Retinal pigment epithelial cell (primary cell): Measurements from ENCODE around the gene U2AF1.
"Not testable (repeated sequence)": the region's sequence is repeated elsewhere in the genome, so short reads cannot be mapped to it uniquely, and the experiment has no call there.

ENCODE experiments used
- DNase-seq: peaks from one replicate; pipeline ENCODE4 v3.0.0-alpha.2; 2010; ENCODE audit warnings: low read depth
- H3K4me3 ChIP-seq: 2 replicates; pipeline ENCODE4 v1.5.1; 2011; ENCODE audit warnings: mild to moderate bottlenecking, low read length, control low read depth, moderate library complexity

The U2AF1 gene

DNA sequence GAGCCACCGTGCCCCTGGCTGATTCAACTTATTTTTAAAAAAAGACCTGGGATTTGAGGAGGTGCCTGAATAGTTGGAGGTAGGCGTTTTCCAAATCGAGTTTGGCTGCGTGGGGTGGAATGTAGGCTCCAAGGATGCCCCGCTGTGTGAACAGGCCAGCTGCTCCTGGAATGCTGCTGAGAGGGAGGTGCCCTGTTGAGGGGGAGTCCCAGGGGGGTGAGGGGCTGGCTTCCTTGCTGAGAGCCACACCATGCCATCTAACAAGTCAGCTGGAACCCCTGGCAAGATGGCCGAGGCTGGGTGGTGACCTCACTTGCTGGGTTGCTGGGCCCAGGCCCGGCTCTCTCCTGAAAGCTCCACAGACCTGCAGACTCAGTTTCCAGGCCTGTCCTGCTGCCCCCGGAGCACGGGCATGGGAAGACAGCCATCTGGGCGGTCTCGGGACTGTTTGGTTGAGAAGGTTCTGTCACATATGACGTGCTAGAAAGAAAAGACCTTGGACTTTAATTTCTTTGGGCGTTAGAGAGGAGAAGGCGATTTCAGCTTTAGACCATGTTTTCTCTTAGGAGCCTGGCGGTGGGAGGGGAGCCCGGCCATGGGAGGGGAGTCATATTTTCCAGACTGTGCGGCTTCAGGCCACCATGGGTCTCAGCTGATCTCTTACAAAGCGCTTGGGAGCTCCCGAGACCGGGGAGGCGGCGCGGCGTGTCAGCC is 24.6 kb downstream of the U2AF1 start:
- DNase-seq, H3K4me3 ChIP-seq: not testable (repeated sequence)

DNA sequence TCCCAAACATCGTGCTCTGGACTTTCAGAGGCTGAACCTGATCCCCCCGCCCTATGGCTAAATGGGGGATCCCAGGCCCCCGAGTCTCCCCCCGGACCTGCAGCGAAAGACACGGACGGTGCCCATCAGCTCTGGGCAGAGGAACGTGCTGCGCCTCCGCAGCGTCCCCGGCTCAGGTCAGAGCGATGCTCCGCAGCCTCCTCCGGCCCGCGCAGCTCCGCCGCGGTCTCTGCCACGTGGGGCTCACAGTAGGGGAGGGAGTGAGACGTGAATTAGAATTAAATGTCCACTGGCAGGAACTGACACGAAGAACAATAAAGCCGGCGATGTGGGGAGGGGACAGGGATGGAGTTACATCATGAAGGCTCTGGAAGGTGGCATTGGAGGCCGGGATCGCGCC is 30.7 kb downstream of the U2AF1 start:
- not testable (repeated sequence) for H3K4me3 ChIP-seq, DNase-seq

DNA sequence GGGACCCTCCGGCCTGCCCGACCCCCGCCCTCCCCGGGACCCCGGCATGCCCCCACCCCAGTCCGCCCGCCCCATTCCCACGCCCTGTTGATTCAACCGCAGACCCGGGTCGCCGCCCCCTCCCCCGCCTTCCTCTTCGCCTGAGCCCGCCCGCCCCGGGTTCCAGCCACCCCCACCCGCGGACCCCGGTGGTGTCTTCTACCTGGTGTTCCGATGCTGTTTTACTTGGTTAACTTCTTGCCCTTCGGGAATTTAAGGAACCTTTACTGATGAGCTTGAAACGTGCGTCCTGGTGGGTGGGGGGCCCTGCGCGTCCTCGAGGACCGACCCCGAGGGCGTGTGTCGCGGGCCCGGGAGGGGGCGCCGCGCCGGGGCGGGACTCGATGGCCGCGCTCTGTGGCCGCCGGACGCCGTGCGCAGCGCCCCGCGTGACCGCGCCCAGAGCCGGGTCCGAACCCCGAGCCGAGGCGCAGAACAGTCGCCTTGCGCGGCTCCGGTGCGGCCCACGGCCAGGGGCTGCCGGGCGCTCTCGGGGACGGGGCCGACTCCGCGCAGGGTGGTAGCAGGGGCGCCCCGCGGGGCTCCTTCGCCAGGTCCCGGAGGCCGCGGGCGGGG is 31.2 kb downstream of the U2AF1 start:
- H3K4me3 ChIP-seq, DNase-seq: not testable (repeated sequence)

DNA sequence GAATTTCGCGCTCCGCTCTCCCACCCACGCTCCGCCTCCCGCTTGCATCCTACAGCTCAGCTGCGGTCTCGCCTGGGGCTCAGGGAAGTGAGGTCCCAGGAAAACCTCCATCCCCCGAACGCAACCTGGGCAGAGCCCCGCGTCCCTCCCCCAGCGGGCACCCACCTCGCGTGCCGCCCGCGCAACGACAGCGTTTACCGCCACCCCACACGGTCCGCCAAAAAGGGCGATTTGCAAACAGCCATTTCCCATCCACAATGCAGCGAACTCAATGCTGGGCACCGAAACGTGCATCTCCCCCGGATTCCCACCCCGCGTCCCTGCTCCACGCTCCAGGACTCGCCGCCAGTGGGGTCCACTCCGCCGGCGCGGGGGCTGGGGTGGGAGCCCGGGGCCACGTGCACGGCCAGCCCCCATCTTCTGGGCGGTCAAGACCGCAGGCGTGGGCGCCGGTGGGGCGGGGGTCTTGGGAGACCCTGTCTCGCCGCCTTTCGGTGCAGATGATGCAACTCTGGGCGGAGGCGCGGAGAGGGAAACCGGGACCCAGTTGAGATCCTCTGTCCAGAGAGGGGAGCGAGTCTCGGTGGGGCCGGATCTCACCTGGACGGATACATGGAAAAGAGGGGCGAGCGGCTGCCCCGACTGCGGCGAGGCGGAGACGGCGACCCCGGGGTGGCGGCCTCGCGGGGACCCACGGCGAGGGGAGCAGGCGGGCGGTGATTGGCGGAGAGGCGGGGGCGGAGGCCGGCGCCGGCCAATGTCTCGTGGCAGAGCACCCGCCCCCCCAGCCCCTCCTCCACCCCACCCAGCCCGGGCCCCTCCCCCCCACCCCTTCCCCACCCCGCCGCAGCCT is 32.0 kb downstream of the U2AF1 start, which contains the start of gene CBS:
CBS (minus strand) TSS at position 666 of the 853 bp plus-strand sequence. CDS start 3,642 bp downstream, outside the sequence.
- H3K4me3 ChIP-seq, DNase-seq: not testable (repeated sequence)

DNA sequence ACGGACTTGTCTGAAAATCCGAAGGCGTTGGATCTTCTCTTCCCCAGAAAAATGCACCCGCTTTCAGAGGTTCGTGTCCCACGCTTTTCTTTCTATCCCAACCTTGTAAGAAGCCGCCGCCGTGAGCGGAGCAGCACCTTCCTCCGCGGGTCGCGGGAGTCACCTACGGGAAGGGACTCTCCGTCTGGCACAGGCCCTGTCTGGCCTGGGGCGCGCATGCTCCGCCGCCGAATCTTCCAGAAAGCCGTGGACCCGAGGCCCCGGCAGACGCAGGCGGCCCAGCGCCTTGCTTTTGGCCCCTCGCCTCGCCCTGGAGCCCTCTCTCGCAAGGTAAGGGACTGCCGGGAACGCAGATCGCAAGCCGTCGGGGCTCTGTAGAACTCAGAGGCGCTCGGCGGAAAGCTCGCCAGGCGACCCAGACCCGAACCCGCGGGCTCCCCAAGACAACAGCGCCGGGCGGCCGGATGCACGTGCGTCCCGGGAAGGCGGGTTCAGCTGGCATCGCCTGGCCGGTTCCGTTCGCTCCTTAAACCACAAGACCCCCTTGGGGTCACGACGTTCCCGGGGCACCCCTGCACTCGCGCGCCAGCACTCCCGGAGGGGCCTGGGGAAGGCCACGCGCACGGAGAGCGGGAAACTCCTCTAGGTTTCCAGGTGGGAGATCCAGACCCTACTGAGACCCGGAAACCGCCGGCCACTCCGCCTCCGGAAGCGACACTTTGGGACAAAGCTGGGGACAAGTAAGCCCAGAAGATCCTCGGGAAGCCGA is 32.8 kb downstream of the U2AF1 start:
- not testable (repeated sequence) for DNase-seq, H3K4me3 ChIP-seq

DNA sequence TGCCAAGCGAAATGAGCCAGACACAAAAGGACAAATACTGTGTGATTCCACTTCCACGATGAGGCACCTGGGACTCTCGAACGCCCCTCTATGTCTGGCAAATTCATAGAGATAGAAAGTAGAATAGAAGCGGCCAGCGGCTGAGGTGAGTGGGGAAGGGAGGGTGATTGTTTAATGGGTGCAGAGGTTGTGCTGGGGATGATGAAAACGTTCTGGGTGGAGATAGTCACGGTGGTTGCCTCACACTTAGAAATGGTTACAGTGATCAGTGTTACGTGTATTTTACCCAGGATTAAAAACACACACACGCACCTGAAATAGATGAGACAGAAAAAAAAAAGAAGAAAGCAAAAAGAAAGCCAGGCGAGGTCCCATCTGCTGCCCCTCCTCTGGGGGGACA is 34.6 kb downstream of the U2AF1 start:
- not testable (repeated sequence) for H3K4me3 ChIP-seq, DNase-seq

DNA sequence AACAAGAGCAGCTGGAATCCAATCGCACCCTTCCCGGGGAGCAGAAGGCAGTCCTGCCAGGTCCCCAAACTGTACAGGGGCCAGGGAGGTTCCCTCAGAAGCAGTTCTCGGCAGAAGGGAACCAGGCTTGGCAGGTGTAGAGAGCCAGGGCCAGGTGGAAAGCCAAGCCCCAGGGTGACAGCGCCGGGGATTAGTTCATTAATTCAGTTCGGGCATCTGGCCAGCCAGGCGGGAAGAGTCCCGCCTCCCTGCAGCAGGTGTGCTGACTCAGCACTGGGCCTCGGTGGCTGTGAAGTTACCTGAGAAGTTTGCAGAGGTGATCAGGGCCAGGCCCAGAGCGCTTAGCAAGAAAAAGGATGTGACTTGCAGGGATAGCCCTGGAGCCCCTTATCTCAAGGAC is 37.7 kb downstream of the U2AF1 start:
- not testable (repeated sequence) for DNase-seq, H3K4me3 ChIP-seq

DNA sequence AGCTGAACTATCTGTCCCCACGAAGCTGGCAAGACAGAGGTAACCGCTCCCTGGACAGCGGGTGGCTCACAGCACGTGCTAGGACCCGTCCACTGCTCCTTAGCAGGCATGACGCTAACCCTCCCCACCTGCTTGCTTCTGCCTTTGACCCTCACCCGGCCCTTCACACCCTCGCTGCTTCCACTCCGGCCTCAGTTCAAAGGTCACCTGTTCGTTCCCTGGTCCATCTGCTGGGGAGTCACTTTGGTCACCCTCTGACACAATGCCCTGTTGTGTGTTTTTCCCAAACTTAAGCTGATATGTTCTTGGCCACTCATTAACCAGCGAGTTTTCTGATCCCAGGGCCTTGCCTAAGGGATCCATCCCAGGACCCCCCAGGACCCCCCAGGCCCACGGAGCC is 39.3 kb downstream of the U2AF1 start:
- H3K4me3 ChIP-seq, DNase-seq: not testable (repeated sequence)

DNA sequence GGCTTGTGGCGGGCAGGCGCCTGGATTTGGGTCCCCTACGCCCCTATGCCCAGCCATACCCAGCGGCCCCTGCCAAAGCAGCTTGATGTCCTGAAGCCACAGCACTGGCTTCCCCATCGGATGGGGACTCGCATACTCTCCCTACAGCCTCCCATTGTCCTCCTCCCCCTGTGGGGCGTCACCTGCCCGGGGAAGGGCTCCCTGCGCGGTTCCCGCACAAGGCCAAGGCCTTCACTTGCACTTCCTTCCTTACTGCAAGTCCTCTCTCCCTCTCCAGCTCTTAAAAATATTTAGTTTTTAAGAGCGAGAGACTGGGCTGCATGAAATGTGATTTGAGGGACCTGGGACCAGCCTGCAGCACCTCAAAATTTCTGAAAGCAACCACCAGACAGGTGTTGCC is 40.7 kb downstream of the U2AF1 start:
- DNase-seq, H3K4me3 ChIP-seq: not testable (repeated sequence)

DNA sequence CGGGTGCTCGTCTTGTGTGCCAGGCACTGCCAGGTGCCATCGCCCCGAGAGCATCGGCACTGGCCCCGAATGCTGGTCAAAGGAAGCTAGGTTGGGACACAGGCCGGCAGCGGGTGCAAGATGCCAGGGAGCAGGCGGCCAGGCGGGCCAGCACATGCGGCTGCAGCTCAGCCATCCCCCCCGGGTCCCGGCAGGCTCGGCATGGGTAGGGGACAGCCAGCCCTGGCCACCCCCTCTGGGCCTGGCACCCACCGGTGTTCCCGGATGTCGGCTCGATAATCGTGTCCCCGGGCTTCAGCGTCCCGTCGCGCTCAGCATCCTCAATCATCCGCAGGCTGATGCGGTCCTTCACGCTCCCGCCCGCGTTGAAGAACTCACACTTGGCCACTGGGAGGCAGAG is 41.4 kb downstream of the U2AF1 start:
- not testable (repeated sequence) for DNase-seq, H3K4me3 ChIP-seq

DNA sequence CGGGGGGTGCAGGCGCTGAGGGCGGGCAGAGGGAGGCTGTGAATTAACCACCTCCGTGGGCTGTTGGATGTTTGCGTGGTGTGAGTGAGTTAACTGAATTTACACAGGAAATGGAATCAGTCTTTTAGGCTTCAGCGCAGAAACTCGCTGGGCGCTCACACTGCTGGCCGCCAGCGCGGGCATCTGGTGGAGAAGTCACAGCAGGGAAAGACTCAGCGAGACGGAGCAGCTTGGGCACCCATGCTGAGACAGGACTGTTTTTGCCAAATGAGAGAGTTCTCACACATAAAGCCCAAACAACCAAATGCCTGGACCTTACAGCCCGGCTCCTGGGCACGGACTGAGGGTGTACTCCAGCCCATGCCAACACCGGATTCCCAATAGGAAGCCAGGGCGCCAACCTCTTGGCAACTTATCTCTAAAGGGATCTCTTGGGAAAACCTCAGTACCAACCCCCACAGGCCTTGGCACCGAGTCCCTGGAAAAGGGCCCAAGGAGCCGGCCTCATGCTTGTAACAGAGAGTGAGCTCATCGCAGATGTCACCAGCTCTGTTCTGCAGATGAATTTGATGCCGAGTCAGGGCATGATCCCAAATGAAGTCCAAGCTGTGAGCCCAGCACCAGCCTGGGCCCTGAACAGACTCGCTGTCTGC is 43.0 kb downstream of the U2AF1 start:
- not testable (repeated sequence) for H3K4me3 ChIP-seq, DNase-seq

DNA sequence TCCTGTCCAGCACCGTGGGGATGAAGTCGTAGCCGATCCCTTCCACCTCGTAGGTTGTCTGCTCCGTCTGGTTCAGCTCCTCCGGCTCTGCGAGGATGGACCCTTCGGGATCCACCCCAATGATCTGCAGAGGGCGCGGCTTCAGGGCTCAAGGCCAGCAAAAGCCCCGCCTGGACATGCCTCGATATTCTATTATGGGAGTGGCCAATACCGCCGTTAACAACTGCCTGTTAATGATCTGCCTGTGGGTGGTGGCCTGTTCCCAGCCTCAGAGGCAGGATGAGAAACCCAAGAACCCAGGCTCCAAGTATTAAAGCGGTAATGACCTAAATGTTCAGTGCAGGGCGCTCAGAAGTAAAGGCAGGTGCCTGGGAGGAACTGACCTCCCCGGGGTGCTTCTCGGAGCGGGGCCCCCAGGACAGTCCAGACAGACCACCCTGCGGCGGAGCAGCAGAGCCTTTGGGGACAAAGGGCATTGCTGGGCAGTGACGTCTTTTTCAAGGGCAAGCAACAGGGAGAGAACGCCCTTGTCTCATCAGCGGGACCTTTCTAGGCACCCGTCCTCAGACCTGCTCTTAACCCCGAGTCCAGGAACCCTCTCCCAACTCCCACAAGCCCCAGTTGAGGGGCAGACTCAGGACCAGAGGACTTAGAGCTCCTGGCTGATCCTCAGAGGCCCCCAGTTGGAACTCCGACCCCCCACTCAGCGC is 44.3 kb downstream of the U2AF1 start:
- not testable (repeated sequence) for DNase-seq, H3K4me3 ChIP-seq

DNA sequence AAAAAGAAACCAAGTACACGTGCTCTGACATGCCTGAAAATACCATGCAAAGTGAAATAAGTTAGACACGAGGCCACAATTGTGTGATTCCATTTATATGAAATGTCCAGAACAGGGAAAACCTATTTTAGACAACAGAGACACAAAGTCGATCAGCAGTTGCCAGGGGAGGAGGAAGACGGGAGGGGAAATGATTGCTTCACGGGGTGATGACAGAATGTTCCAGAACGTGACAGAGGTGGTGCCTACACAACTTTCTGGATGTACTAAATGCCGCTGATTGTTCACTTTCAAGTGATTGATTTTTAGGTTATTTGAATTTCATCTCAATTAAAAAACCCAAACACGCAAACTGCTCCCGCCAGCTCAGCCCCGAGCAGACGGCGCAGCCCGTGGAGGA is 54.3 kb downstream of the U2AF1 start:
- H3K4me3 ChIP-seq, DNase-seq: not testable (repeated sequence)

DNA sequence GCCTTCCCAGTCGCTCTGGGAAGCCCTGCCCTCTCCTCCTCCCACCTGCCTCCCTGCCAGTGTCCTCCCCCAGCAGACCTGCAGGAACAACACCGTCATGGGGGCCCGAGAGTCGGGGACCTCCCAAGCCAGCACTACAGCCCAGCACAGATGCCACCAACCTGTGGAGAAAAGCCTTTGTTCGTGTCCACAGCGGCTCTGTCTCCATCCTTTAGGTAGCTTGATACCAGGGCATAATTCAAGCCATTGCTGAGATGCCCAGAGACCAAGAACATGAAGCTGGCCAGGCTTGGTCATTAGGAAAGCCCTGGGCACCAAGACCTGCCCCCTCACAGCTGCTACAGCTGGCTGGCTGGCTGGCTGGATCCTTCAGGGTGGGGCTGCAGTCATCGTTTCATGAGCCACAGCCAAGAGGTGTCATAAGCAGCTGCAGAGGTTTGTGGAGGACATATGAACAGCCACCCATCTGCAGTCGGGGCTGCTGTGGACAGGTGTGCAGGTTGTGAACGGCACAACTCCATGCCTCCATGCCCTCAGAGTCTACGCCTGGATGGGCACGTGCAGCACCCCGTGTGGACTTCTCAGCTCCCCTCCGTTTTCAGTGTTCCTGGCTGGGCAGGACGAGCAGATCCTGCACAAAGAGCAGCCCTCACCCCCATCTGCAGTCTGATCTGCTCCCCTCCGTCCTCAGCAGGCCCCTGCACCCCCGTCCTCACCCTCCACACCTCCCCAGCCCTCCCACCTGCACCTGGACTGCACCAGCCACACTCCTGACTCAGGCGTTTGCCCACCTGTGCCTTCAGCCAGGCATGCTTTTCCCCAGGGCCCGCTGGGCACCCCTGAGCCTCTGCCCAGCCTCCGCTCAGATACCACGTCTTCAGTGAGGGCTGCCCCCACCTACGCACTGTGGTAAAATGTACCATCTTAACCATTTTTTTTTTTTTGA is 61.2 kb downstream of the U2AF1 start:
- not testable (repeated sequence) for H3K4me3 ChIP-seq, DNase-seq

DNA sequence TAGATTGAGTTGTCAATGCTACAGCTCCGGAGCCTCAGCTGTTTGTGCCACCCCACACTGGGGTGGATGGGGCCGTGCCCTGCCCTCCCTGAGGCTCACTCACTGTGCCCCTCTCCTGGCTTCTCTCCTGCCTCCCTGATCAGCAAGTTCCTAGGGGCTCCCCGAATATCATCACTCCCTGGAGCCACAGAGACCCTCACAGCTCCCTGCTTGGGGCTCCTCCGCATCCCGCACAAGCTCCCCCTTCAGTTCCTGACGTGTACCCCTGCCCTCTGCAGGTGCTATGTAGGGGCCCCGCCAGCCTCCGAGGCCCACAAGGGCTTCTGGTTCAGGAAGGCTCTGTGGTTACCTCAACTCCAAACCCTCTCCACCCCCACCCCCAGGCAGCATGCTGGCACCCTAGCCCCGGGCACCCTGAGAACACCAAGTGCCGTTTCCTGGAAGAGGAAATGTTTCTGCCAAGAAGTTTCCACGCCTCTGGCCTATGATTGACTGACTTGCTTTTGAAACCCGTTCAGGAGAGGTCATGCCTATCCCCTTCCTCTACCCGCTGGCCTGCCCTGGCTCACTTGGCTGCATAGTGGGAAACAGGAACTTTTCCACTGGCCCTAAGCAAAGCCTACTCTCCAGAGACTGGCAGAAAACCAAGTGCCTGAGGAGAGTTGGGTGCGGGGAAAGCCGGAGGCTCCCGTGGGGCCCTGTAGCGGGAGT is 62.0 kb downstream of the U2AF1 start:
- not testable (repeated sequence) for DNase-seq, H3K4me3 ChIP-seq

DNA sequence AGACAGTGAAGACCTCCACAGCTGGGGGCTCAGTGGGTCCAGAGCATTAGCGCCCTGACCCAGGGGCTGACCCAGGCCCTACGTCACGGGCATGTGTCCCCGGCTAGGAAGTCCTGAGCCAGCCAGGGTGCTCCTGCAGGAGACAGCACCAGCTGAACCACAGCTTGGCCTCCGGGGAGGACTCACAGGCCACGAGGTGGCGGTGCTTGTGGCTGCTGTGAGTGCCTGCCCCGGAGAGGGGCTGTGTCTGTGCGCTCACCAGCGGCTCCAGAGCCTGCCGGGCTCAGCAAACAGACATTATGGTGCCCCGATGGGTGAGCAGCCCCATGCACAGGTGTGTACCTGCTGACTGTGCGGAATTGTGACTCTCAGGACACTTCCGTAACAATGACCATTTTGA is 62.8 kb downstream of the U2AF1 start:
- DNase-seq, H3K4me3 ChIP-seq: not testable (repeated sequence)

DNA sequence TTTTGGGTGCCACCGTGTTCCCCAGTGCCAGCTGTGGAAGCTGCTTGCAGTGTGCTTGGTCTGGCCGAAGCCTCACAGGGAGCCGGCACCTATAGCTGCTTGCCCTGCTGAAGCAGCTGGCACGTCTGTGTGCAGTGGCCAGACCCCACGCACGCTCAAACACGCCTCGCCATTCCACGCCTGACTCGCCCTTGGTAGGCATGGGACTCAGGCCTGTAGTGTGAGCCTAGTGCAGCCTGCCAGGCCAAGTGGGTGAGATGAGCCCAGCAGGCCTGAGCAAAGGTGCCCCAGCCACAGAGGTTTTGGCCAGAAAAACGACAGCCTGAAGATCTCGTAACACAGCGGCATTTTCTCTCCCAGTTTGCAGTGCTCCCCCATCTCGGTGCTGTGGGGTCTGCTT is 64.1 kb downstream of the U2AF1 start:
- H3K4me3 ChIP-seq, DNase-seq: not testable (repeated sequence)
